Caco-2 (cell line): ENCODE data around the gene XPOT. TPM values are rescaled to one million over a fixed set of nuclear protein-coding genes. Genes with fewer than 3 reads are reported as not detected.

Experiments used
- BruUV-seq: library from RNA; stranded (reverse); fragments of 400-500 nt; replicated peaks from 2 replicates; lab custom pipeline; 2021; lab: Mats Ljungman, UMichigan
- CTCF ChIA-PET: fragments of 300-600 bp; sonication (Branson Sonifier 250); formaldehyde crosslinking; loops from one replicate; lab custom pipeline; 2022; ENCODE audit warnings: antibody characterized with exemption; lab: Charles Lee
- POLR2A ChIA-PET: fragments of 300-600 bp; sonication (Branson Sonifier 250); formaldehyde crosslinking; loops from one replicate; lab custom pipeline; 2022; ENCODE audit warnings: antibody characterized with exemption; lab: Charles Lee
- DNase-seq, 2 experiments: peaks; one replicate each; pipeline versions ENCODE4 v3.0.0 to v3.0.0-alpha.2; 2020 to 2022
- H3K27me3 ChIP-seq: replicated peaks from 2 replicates; pipeline ENCODE4 v1.6.0; 2011; ENCODE audit warnings: low read length; ENCODE audit not compliant: control insufficient read depth, insufficient read depth
- H3K36me3 ChIP-seq: 2 replicates; pipeline ENCODE4 v1.5.1; 2011; ENCODE audit warnings: low read length; ENCODE audit not compliant: control insufficient read depth, insufficient read depth
- H3K4me1 ChIP-seq: fragments of 250-450 bp; sonication (Bioruptor Pico); 2 replicates; pipeline ENCODE4 v1.5.1; 2020; ENCODE audit warnings: mild to moderate bottlenecking
- H3K4me3 ChIP-seq: 2 replicates; pipeline ENCODE4 v1.5.1; 2011; ENCODE audit warnings: low read depth, mild to moderate bottlenecking, control low read depth, low read length
- H3K9me3 ChIP-seq: fragments of 250-450 bp; sonication (Bioruptor Pico); 2 replicates; pipeline ENCODE4 v1.5.1; 2020; ENCODE audit warnings: mild to moderate bottlenecking, moderate library complexity
- H3K27ac Mint-ChIP-seq: one replicate; pipeline ENCODE4 v1.8.0; 2022; ENCODE audit warnings: mixed read lengths; ENCODE audit not compliant: unreplicated experiment
- H3K27me3 Mint-ChIP-seq: one replicate; pipeline ENCODE4 v1.8.0; 2022; ENCODE audit warnings: mixed read lengths; ENCODE audit not compliant: insufficient read depth, unreplicated experiment
- H3K36me3 Mint-ChIP-seq: one replicate; pipeline ENCODE4 v1.8.0; 2022; ENCODE audit warnings: mild to moderate bottlenecking, mixed read lengths; ENCODE audit not compliant: insufficient read depth, unreplicated experiment
- H3K4me1 Mint-ChIP-seq: one replicate; pipeline ENCODE4 v1.8.0; 2022; ENCODE audit warnings: low read depth, mixed read lengths; ENCODE audit not compliant: unreplicated experiment
- H3K4me3 Mint-ChIP-seq: one replicate; pipeline ENCODE4 v1.8.0; 2022; ENCODE audit warnings: mild to moderate bottlenecking, moderate library complexity, mixed read lengths; ENCODE audit not compliant: unreplicated experiment
- H3K9me3 Mint-ChIP-seq: one replicate; pipeline ENCODE4 v1.8.0; 2022; ENCODE audit warnings: mixed read lengths; ENCODE audit not compliant: unreplicated experiment
- CTCF ChIP-seq, 2 experiments: fragments of 200-600 bp in 1 of 2; IDR thresholded peaks; 1 replicate in 1 of 2; 2 replicates in 1 of 2; pipeline versions ENCODE4 v1.5.1 to v1.8.0; 2011 to 2022; ENCODE audit warnings: antibody characterized with exemption in 1 of 2, control low read depth in 1 of 2, inconsistent platforms in 1 of 2, low read depth in 1 of 2, low read length in 1 of 2, mild to moderate bottlenecking in 1 of 2, moderate library complexity in 1 of 2; ENCODE audit not compliant: insufficient read depth in 1 of 2, severe bottlenecking in 1 of 2, unreplicated experiment in 1 of 2
- intact Hi-C: fragments of 100-400 bp; cut with micrococcal nuclease; formaldehyde crosslinking; loops from one replicate; pipeline ENCODE4 v1.10.0; 2022; ENCODE audit not compliant: unreplicated experiment
- total RNA-seq: library from RNA; stranded (reverse); gene quantifications from 2 replicates; pipeline ENCODE4 v1.2.3, GENCODE V29; 2022

Gene XPOT
- total RNA-seq, 1 experiment from 2014 or later = 174 TPM

DNA sequence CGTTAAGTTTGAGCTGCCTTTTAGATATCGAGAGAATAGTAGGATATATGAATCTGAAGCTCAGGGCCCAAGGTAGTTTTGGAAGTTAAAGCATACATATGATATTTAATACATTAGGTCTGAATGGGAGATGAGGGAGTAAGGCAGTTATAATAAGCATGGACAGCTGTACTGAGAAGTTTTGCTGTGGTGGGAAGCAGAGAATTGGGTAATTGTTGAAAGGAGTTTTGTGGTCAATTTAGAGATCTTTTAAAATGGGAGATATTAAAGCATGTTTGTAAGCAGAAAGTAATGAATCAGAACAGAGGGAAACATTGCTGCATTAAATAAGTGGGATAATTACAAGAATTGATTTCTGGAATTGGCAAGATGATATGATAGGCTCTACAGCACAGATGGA is 69.0 kb downstream of the XPOT start:
- DNase-seq = no peak
- no peaks in the 10 kb centered on the region for H3K4me1 Mint-ChIP-seq

DNA sequence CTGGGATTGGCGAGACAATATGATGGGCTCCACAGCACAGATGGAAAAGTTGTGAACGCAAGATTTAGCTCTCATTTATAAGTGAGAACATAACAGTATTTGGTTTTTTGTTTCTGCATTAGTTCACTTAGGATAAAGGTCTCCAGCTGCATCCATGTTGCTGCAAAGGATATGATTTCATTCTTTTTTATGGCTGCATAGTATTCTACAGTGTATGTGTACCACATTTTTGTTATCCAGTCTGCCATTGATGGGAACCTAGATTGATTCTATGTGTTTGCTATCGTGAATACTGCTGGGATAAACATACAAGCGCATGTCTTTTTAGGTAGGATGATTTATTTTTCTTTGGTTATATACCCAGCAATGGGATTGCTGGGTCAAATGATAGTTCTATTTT is 71.3 kb downstream of the XPOT start:
- H3K36me3 ChIP-seq = no peaks in the 10 kb centered on the region; the same call in 1 of the 2 replicates
- no peaks in the 10 kb centered on the region for H3K27me3 ChIP-seq
- no peaks in the 10 kb centered on the region for H3K4me1 ChIP-seq
- Mint-ChIP-seq H3K9me3 (no peaks in the 10 kb centered on the region), H3K4me3 (no peak overlapping the region), H3K36me3 (peaks cover 68% of the 10 kb centered on the region), H3K27ac (no peak overlapping the region), H3K4me1 (no peaks in the 10 kb centered on the region), H3K27me3 (no peaks in the 10 kb centered on the region)
- no peak for DNase-seq
- BruUV-seq = no TSS peak
- H3K9me3 ChIP-seq = no peaks in the 10 kb centered on the region
- ChIA-PET CTCF (no interaction called here), POLR2A (interaction anchor here (0.6 kb wide), 1 partner anchor 47 kb away, joined by 3 read pairs; no protein-coding TSS in a partner anchor)
- H3K4me3 ChIP-seq = no peak overlapping the region
- intact Hi-C loops = no loop called here
- TF ChIP-seq CTCF (IDR thresholded peaks at IDR 0.05; ENCODE audit: insufficient read depth in 1 of 2, low read depth in 1 of 2, low read length in 1 of 2, severe bottlenecking in 1 of 2, unreplicated experiment in 1 of 2) = no peak

More for the DNA sequence above, 69.0 kb downstream of the XPOT start:
- no peaks in the 10 kb centered on the region for H3K9me3 Mint-ChIP-seq
- H3K27ac Mint-ChIP-seq = no peak overlapping the region
- no peaks in the 10 kb centered on the region for H3K4me1 ChIP-seq
- H3K27me3 Mint-ChIP-seq = no peaks in the 10 kb centered on the region
- BruUV-seq = no TSS peak
- no peak for TF ChIP-seq CTCF (IDR thresholded peaks at IDR 0.05; ENCODE audit: insufficient read depth in 1 of 2, low read depth in 1 of 2, low read length in 1 of 2, severe bottlenecking in 1 of 2, unreplicated experiment in 1 of 2)
- ChIA-PET CTCF (no interaction called here), POLR2A (no interaction called here)
- H3K4me3 ChIP-seq = no peak overlapping the region
- H3K36me3 Mint-ChIP-seq = peaks cover 79% of the 10 kb centered on the region
- intact Hi-C loops = no loop called here
- H3K9me3 ChIP-seq = no peaks in the 10 kb centered on the region
- no peaks in the 10 kb centered on the region for H3K27me3 ChIP-seq
- H3K4me3 Mint-ChIP-seq = no peak overlapping the region
- no peaks in the 10 kb centered on the region; the same call in 1 of the 2 replicates for H3K36me3 ChIP-seq

GRCh38 chr12:64476844-64477243 is 72.7 kb downstream of the XPOT start:
- Histone ChIP-seq H3K4me3 (no peak overlapping the region), H3K4me1 (no peaks in the 10 kb centered on the region), H3K9me3 (no peaks in the 10 kb centered on the region), H3K27me3 (no peaks in the 10 kb centered on the region), H3K36me3 (no peaks in the 10 kb centered on the region)
- BruUV-seq = no TSS peak
- ChIA-PET CTCF (no interaction called here), POLR2A (no interaction called here)
- no peak for DNase-seq
- H3K9me3 Mint-ChIP-seq = no peaks in the 10 kb centered on the region
- H3K27ac Mint-ChIP-seq = no peak overlapping the region
- no peaks in the 10 kb centered on the region for H3K4me1 Mint-ChIP-seq
- intact Hi-C loops = no loop called here
- H3K36me3 Mint-ChIP-seq = peaks cover 57% of the 10 kb centered on the region
- no peak overlapping the region for H3K4me3 Mint-ChIP-seq
- no peaks in the 10 kb centered on the region for H3K27me3 Mint-ChIP-seq
- no peak for TF ChIP-seq CTCF (IDR thresholded peaks at IDR 0.05; ENCODE audit: insufficient read depth in 1 of 2, low read depth in 1 of 2, low read length in 1 of 2, severe bottlenecking in 1 of 2, unreplicated experiment in 1 of 2)
